Measurements from ENCODE around the gene PARL.

Gene PARL

GRCh38 chr3:183824761-183825455, 59.8 kb downstream of the PARL start:
- H3K9ac ChIP-seq (ENCODE audit: insufficient read length), result peak overlapping the region; percentile 71
- H3K27ac ChIP-seq, result no peak overlapping the region
- TF ChIP-seq EZH2 (IDR thresholded peaks at IDR 0.05) (no peak), FOXP2 (optimal IDR thresholded peaks at IDR 0.05; ENCODE audit: control extremely low read depth, extremely low read length, insufficient read depth) (no peak), POLR2AphosphoS5 (IDR thresholded peaks at IDR 0.05; ENCODE audit: borderline replicate concordance, low read depth, low read length) (no peak)
- no peaks in the 10 kb centered on the region for H3K9me3 ChIP-seq (ENCODE audit: low read depth, low read length)
- peak overlapping the region; percentile 90 for H3K4me3 ChIP-seq
- H3K36me3 ChIP-seq (ENCODE audit: insufficient read depth, low read length), result peaks cover 7% of the 10 kb centered on the region; the same call in 1 of the 2 replicates
- DNase-seq (ENCODE audit: low read depth, low spot score), result no peak

- Histone ChIP-seq H3K9me3 (ENCODE audit: low read depth, low read length) (no peaks in the 10 kb centered on the region), H3K36me3 (ENCODE audit: insufficient read depth, low read length) (0 out of 2 replicates have a peak, but pooled peaks cover 7% of the 10 kb centered on the region), H3K4me3 (peak overlapping the region; percentile 90), H3K27ac (no peak overlapping the region), H3K9ac (ENCODE audit: insufficient read length) (peak overlapping the region; percentile 71)
- TF ChIP-seq POLR2AphosphoS5 (IDR thresholded peaks at IDR 0.05; ENCODE audit: borderline replicate concordance, low read depth, low read length) (no peak), FOXP2 (optimal IDR thresholded peaks at IDR 0.05; ENCODE audit: control extremely low read depth, extremely low read length, insufficient read depth) (no peak), EZH2 (IDR thresholded peaks at IDR 0.05) (no peak)
- no peak for DNase-seq (ENCODE audit: low read depth, low spot score)
These were observed 60.7 kb downstream of the PARL start for GRCh38 chr3:183823963-183824362.

GRCh38 chr3:183822631-183823030, 62.0 kb downstream of the PARL start:
- no peaks in the 10 kb centered on the region for H3K9me3 ChIP-seq (ENCODE audit: low read depth, low read length)
- H3K27ac ChIP-seq, result no peak overlapping the region
- no peak overlapping the region for H3K9ac ChIP-seq (ENCODE audit: insufficient read length)
- TF ChIP-seq FOXP2 (optimal IDR thresholded peaks at IDR 0.05; ENCODE audit: control extremely low read depth, extremely low read length, insufficient read depth) (no peak), POLR2AphosphoS5 (IDR thresholded peaks at IDR 0.05; ENCODE audit: borderline replicate concordance, low read depth, low read length) (no peak), EZH2 (IDR thresholded peaks at IDR 0.05) (no peak)
- no peak overlapping the region for H3K4me3 ChIP-seq
- no peaks in the 10 kb centered on the region for H3K36me3 ChIP-seq (ENCODE audit: insufficient read depth, low read length)
- DNase-seq (ENCODE audit: low read depth, low spot score), result no peak

GRCh38 chr3:183819831-183820230, 64.8 kb downstream of the PARL start:
- TF ChIP-seq FOXP2 (optimal IDR thresholded peaks at IDR 0.05; ENCODE audit: control extremely low read depth, extremely low read length, insufficient read depth), result no peak
- no peak for TF ChIP-seq POLR2AphosphoS5 (IDR thresholded peaks at IDR 0.05; ENCODE audit: borderline replicate concordance, low read depth, low read length)
- TF ChIP-seq EZH2 (IDR thresholded peaks at IDR 0.05), result no peak
- no peak overlapping the region for H3K4me3 ChIP-seq
- no peak overlapping the region for H3K27ac ChIP-seq
- H3K9me3 ChIP-seq (ENCODE audit: low read depth, low read length), result no peaks in the 10 kb centered on the region
- DNase-seq (ENCODE audit: low read depth, low spot score), result no peak
- no peak overlapping the region for H3K9ac ChIP-seq (ENCODE audit: insufficient read length)
- peaks cover 4% of the 10 kb centered on the region; the same call in 1 of the 2 replicates for H3K36me3 ChIP-seq (ENCODE audit: insufficient read depth, low read length)

GRCh38 chr3:183818706-183819624, 65.7 kb downstream of the PARL start:
- Histone ChIP-seq H3K27ac (no peak overlapping the region), H3K4me3 (no peak overlapping the region), H3K9me3 (ENCODE audit: low read depth, low read length) (no peaks in the 10 kb centered on the region), H3K36me3 (ENCODE audit: insufficient read depth, low read length) (peaks cover 4% of the 10 kb centered on the region; the same call in 1 of the 2 replicates), H3K9ac (ENCODE audit: insufficient read length) (no peak overlapping the region)
- DNase-seq (ENCODE audit: low read depth, low spot score), result no peak
- TF ChIP-seq POLR2AphosphoS5 (IDR thresholded peaks at IDR 0.05; ENCODE audit: borderline replicate concordance, low read depth, low read length) (peak; percentile 30; the same call in 1 of the 2 replicates), EZH2 (IDR thresholded peaks at IDR 0.05) (no peak)

- no peak for DNase-seq (ENCODE audit: low read depth, low spot score)
- TF ChIP-seq EZH2 (IDR thresholded peaks at IDR 0.05), result no peak
- no peak for TF ChIP-seq POLR2AphosphoS5 (IDR thresholded peaks at IDR 0.05; ENCODE audit: borderline replicate concordance, low read depth, low read length)
- TF ChIP-seq FOXP2 (optimal IDR thresholded peaks at IDR 0.05; ENCODE audit: control extremely low read depth, extremely low read length, insufficient read depth), result no peak
- no peaks in the 10 kb centered on the region for H3K9me3 ChIP-seq (ENCODE audit: low read depth, low read length)
- no peak overlapping the region for H3K27ac ChIP-seq
- peaks cover 4% of the 10 kb centered on the region; the same call in 1 of the 2 replicates for H3K36me3 ChIP-seq (ENCODE audit: insufficient read depth, low read length)
- H3K4me3 ChIP-seq, result no peak overlapping the region
- H3K9ac ChIP-seq (ENCODE audit: insufficient read length), result no peak overlapping the region
These were observed 66.5 kb downstream of the PARL start for GRCh38 chr3:183818041-183818620.

- H3K9ac ChIP-seq (ENCODE audit: insufficient read length), result no peak overlapping the region
- H3K36me3 ChIP-seq (ENCODE audit: insufficient read depth, low read length), result peaks cover 6% of the 10 kb centered on the region
- H3K27ac ChIP-seq, result no peak overlapping the region
- no peaks in the 10 kb centered on the region for H3K9me3 ChIP-seq (ENCODE audit: low read depth, low read length)
- no peak overlapping the region for H3K4me3 ChIP-seq
- TF ChIP-seq POLR2AphosphoS5 (IDR thresholded peaks at IDR 0.05; ENCODE audit: borderline replicate concordance, low read depth, low read length), result no peak
- no peak for TF ChIP-seq EZH2 (IDR thresholded peaks at IDR 0.05)
- no peak for TF ChIP-seq FOXP2 (optimal IDR thresholded peaks at IDR 0.05; ENCODE audit: control extremely low read depth, extremely low read length, insufficient read depth)
- DNase-seq (ENCODE audit: low read depth, low spot score), result no peak
These were observed 67.0 kb downstream of the PARL start for GRCh38 chr3:183817639-183818038.
